Panc1 (cell line): ENCODE data around the gene PTMS.

Source experiments
- POLR2AphosphoS5 ChIP-seq: IDR thresholded peaks from 2 replicates; pipeline ENCODE4 v1.6.1; 2012; ENCODE audit warnings: mild to moderate bottlenecking, low read depth, low read length, moderate library complexity
- TCF7L2 ChIP-seq: IDR thresholded peaks from 2 replicates; pipeline ENCODE4 v1.6.1; 2011; ENCODE audit warnings: mild to moderate bottlenecking, low read depth, low read length, inconsistent platforms
- TF ChIP-seq, protein P1 (sequence below), 2 experiments: IDR thresholded peaks; 2 replicates each; pipeline ENCODE4 v1.6.1; 2011 to 2012; ENCODE audit warnings: low read depth in 2 of 2, control low read depth in 1 of 2, low read length in 1 of 2, mild to moderate bottlenecking in 1 of 2, moderate library complexity in 1 of 2; ENCODE audit not compliant: insufficient read depth in 1 of 2
- TF ChIP-seq, protein P2 (sequence below): fragments of 450-650 bp; IDR thresholded peaks from 2 replicates; pipeline ENCODE4 v1.5.1; 2017; ENCODE audit warnings: mild to moderate bottlenecking

- TF ChIP-seq, protein P1, sequence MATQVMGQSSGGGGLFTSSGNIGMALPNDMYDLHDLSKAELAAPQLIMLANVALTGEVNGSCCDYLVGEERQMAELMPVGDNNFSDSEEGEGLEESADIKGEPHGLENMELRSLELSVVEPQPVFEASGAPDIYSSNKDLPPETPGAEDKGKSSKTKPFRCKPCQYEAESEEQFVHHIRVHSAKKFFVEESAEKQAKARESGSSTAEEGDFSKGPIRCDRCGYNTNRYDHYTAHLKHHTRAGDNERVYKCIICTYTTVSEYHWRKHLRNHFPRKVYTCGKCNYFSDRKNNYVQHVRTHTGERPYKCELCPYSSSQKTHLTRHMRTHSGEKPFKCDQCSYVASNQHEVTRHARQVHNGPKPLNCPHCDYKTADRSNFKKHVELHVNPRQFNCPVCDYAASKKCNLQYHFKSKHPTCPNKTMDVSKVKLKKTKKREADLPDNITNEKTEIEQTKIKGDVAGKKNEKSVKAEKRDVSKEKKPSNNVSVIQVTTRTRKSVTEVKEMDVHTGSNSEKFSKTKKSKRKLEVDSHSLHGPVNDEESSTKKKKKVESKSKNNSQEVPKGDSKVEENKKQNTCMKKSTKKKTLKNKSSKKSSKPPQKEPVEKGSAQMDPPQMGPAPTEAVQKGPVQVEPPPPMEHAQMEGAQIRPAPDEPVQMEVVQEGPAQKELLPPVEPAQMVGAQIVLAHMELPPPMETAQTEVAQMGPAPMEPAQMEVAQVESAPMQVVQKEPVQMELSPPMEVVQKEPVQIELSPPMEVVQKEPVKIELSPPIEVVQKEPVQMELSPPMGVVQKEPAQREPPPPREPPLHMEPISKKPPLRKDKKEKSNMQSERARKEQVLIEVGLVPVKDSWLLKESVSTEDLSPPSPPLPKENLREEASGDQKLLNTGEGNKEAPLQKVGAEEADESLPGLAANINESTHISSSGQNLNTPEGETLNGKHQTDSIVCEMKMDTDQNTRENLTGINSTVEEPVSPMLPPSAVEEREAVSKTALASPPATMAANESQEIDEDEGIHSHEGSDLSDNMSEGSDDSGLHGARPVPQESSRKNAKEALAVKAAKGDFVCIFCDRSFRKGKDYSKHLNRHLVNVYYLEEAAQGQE (IDR thresholded peaks at IDR 0.05; ENCODE audit: insufficient read depth in 1 of 2, low read depth in 2 of 2, low read length in 1 of 2) = no peak
- TF ChIP-seq, protein P2, sequence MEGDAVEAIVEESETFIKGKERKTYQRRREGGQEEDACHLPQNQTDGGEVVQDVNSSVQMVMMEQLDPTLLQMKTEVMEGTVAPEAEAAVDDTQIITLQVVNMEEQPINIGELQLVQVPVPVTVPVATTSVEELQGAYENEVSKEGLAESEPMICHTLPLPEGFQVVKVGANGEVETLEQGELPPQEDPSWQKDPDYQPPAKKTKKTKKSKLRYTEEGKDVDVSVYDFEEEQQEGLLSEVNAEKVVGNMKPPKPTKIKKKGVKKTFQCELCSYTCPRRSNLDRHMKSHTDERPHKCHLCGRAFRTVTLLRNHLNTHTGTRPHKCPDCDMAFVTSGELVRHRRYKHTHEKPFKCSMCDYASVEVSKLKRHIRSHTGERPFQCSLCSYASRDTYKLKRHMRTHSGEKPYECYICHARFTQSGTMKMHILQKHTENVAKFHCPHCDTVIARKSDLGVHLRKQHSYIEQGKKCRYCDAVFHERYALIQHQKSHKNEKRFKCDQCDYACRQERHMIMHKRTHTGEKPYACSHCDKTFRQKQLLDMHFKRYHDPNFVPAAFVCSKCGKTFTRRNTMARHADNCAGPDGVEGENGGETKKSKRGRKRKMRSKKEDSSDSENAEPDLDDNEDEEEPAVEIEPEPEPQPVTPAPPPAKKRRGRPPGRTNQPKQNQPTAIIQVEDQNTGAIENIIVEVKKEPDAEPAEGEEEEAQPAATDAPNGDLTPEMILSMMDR = no peak
- no peak for TF ChIP-seq POLR2AphosphoS5
- TF ChIP-seq TCF7L2 = no peak
Observed at GRCh38 chr12:6817098-6817497, 50.9 kb downstream of the PTMS start.
